HG03039 (cell line): ENCODE measurements around the gene HDAC5.
"Not testable (repeated sequence)": the region's sequence is repeated elsewhere in the genome, so short reads cannot be mapped to it uniquely, and the experiment has no call there.

Experiments
- ATAC-seq: cut with Tn5 transposase; IDR thresholded peaks from one replicate; pipeline ENCODE4 v1.9.1; 2021; ENCODE audit warnings: mild to moderate bottlenecking, moderate library complexity; ENCODE audit not compliant: unreplicated experiment

HDAC5 gene

DNA sequence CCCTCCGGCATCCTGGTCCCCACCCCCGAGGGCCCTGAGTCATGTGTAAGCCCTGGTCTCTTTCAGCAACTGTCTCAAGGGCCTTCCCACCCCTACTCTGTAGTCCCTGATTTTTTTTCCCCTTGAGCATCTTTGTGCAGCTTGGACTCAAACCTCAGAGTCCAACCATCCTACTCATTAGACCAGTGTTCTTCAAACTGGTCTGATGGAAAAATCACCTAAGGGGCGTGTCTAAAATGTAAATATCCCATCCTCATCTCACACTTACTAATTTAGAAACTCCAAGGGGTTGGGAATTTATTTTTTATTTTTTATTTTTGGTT, 52.3 kb downstream of the HDAC5 start:
- no peak for ATAC-seq

DNA sequence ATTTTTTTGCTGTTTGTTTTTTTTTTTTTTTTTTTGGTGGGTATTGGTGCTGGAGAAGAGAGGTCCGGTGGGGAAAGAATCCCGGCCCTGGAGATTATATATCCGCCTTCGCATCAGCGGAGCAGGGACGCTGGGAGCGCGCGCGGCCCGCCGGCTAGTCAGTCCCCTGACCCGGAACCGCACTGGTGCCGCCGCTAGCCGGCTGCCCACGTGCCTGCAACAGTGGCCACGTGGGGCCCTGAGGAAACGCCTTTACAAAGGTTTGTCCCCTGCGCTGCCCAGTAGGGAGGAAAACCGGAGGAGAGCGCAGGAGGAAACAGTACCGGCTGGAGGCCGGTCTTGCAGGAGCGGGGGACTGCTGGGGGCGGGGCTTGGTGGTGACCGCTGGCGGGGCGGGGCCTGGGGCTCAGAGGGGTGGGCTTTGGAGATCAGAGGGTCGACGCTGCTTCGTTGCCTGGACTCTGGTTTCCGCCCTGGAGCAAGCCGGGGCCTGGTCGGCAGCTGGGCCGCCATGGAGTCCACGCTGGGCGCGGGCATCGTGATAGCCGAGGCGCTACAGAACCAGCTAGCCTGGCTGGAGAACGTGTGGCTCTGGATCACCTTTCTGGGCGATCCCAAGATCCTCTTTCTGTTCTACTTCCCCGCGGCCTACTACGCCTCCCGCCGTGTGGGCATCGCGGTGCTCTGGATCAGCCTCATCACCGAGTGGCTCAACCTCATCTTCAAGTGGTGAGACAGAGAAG, 52.8 kb downstream of the HDAC5 start, which contains the start of gene G6PC3:
Gene G6PC3 (plus strand): TSS at position 281 of the 743 bp plus-strand sequence. CDS start 231 bp downstream, at position 512.
- ATAC-seq: peak; percentile 63

DNA sequence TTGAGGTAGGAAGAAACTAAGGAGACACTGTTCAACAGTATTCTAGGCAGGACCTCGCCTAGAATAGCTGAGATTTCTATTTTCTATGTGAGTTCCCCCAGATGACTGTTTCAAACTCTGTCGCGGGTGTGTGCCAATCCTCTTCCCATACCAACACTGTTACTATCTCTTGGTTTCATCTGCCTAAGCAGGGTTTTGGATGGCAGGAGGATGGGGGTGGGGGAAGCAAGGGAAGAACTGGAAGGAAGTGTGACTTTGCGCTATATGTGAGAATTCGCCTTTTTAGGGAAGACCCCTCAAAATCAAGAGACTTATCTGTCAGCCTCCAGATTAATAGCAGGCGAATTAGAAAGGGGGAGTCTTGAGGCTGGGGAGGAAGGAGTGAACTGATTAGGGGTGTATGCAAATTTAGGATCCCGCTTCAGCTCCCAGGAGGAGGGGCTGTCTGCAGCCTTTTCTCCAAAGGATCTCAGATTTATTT, 53.4 kb downstream of the HDAC5 start:
- no peak for ATAC-seq

DNA sequence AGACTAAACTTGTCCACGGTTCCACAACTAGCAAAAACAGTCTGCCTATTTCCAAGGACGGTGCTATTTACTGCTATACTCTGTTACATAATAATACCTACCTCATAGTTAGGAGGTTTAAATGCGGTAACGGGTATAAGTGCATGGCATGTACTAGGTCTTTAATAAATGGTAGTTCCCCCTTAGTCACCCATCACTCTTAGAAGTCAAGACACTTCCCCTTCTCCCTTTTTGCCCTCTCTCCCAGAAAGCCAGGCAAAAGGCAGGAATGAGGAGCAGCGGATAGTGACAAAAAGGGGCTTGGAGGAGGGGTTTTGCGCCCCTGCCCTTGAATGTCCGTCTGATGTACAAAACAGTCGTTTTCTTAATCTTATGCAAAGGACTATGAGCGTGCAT, 55.9 kb downstream of the HDAC5 start:
- no peak for ATAC-seq

DNA sequence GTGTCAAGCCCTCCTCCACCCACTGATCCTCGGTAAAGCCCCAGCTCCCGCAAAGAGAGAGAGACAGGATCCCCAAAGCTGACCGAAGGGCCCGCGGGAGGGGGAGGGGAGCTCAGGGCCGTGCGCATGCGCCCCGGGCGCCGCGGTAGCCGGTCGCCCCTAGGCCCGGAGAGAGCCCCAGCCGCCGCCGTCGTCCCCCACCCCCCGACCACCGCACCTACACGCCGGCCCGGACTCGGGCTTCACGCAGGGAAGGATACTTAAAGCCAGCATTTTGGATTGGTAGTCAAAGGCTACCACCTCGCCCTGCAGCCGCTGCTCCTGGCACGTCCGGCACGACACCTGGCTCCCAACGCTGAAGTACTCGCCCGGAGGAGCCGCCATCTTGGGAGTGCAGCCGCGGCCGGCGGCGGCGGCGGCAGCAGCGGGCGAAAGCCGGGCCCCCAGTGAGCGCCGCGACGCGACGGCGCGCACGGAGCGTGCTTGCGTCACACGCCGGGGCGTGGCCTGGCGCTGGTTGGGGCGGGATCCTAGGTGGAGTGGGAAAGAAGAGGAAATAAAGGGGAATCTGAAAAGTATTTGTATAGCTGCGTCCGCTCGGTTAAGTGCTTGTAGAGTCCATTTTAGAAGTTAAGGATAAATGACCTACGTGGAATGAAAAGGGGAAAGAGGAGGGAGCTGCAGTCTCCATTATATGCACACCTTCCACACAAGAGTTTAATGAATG, 57.1 kb downstream of the HDAC5 start, which contains the start of gene LSM12:
Gene LSM12 (minus strand): TSS at position 468 of the 727 bp plus-strand sequence. CDS start 84 bp downstream, at position 384.
- peak; percentile 62 for ATAC-seq

DNA sequence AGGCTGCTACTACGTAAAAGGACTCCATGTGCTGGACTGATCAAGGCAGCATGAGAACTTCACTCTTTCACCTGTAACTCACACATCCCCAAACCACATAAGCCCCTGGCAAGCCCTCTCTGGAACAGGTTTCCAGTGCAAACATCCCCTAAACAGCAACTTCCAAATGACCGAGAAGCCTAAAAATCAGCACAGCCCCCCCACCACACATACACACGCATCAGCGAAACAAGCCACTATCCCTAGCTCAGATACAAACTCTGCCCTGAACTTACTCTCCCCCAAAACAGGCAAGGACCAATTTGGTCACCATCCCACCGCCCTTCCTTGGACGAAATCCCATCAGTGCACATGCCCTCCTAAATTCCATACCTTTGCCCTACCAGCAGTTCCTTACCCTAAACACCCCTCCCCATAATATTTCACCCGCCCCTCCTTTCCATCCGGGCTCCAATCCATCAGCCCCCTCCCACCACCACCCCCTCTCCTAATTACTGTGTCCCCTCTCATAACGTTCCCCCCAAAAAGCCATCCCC, 57.7 kb downstream of the HDAC5 start:
- no peak for ATAC-seq

DNA sequence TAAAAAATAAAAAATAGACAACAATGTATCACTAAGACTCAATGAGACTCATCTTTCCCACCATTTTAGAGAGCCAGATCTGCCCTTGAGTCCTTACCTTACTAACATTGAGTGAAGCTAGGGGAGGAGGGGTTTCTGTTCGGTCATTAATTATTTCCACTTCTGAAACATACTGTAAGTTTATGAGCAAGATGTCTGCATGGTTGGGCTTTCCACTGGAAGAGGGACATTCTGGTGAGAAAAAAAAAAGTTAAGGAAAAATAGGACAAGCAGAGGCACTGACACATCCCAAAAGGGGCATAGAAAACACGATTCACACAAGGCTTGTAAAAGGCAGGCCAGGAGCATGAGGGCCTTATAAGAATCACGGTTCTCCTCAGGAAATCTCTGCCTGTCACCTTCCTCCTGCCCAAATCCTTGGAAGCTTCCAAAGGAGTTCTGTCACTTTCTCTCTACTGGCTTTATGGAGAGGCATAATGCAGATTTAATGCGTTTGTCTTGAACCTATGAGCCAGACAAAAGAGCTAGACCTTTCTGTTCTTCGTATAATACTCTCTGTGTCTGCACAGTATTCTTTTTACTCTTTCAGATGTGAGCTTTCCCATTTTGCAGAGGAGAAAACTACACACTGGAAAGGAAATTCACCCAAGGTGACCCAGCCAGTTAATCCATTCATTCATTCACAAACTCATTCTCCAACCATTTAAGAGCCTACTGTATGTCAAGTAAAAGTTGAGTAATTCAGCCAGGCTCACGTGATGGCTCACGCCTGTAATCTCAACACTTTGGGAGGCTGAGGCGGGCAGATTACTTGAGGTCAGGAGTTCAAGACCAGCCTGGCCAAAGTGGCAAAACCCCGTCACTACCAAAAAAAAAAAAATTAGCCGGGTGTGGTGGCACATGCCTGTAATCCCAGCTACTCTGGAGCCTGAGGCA, 59.5 kb downstream of the HDAC5 start:
- no peak for ATAC-seq

DNA sequence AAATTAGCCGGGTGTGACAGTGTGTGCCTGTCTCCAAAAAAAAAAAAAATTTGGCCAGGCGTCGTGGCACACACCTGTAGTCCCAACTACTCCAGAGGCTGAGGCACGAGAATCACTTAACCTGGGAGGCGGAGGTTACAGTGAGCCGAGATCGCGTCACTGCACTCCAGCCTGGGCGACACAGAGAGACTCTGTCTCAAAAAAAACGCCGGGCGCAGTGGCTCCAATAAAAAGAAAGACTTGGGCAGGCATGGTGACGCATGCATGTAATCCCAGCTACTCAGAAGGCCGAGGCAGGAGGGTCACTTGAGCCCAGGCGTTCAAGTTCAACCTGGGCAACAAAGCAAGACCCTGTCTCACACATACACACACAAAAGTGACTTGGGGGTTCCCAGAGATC, 60.6 kb downstream of the HDAC5 start:
- ATAC-seq: no peak

DNA sequence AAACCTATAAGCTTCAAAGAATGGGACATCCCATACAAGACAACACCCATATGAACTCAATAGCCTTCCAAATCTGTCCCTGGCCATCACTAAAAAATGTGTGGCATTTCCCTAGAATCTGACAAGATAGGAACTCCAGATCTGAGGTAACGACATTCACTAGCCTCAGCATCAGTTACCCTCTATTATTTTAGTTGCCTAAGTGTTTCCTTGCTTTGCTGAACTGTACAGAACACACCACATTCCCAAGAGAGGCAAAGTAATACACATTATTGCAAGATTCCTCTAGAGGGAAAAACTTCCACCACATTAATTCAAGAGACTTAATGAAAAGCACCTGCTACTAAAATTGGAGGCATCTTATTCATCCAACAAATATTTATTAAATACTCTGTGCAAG, 62.0 kb downstream of the HDAC5 start:
- ATAC-seq: no peak

DNA sequence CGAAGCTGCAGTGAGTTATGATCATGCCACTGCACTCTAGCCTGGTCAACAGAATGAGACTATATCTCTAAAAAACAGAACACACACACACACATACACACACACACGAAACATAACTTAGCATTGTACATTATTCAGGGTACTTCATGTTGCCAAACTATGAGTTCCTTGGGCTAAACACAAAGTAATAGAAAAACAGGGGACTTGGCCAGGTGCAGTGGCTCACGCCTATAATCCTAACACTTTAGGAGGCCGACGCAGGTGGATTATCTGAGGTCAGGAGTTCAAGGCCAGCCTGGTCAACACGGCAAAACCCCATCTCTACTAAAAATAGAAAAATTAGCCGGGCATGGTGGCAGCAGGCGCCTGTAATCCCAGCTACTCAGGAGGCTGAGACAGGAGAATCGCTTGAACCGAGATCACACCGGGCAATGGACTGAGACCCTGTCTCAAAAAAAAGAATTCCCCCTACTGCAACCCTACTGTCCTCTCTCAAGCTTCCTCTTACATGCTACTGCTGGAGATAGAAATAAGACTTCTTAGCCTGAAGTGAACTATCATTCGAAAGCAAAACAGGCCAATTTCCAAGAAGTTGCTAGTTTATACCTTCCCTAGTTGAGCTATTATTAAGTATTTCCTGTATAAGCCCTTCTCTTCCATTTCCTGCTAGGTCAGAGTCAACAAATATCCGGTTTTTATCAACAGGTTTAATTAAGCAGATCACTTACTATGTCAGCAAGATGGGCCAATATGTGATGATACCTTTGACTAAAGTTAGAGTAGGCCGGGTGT, 64.1 kb downstream of the HDAC5 start:
- no peak for ATAC-seq

DNA sequence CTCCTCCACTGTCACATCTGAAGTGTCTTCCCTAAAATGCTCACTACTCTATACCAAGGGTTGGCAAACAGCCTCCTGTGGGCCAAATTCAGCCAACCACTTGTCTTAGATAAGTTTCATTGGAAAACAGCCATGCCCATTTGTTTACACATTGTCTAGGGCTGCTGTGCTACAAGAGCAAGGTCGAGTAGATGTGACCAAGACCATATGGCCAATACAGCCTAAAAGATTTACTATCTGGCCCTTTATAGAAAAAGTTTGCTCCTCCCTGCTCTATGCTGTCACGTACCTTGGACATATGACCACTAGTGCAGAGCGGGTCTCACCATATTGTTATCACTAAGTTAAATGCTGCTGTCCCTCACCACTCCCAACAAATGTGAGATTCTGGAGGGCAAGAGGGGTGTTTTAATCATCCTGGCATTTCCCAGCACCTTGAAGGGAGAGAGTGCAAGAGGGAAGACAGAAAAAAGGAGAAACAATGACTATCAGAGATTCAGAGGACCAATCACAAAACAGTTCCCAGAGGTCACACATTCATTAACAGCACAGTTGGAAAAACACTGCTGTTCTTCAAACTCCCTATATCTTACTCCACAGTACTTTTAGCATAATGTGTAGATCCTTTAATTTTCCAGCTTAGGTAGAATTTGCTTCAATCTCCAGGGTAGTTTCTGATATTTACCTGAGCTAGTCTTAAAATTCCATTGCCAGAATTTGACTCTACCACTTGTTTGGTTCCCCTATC, 70.1 kb downstream of the HDAC5 start:
- ATAC-seq: no peak

DNA sequence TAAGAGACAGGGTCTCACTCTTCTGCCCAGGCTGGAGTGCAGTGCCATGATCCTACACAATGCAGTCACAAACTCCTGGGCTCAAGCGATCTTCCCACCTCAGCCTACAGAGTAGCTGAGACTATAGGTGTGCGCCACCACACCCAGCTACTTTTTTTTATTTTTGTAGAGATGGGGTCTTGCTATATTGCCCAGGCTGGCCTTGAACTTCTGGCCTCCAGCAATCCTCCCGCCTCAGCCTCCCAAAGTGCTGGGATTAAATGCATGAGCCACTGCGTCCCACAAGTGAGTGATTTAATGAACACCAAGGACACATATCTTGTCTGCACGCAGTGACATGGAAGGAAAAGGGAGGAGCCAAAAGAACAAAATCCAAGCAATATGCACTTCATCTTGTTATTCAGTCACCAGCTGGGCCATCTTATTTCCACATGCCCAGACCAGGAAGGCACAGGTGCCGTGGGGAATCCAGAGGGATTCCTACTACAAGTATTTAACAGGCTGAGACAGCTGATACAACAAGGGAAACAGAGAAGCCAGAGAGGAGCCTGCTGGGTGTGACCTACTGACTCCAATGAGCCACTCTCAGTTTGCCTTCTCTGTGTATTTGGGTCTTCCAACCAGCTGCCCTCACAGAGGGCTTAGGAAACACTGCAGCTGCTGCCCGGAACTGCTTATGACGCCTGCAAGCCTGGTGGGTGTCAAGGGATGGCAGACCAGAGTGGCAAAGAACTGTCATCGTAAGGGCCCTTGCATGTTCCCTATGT, 74.0 kb downstream of the HDAC5 start:
- no peak for ATAC-seq

DNA sequence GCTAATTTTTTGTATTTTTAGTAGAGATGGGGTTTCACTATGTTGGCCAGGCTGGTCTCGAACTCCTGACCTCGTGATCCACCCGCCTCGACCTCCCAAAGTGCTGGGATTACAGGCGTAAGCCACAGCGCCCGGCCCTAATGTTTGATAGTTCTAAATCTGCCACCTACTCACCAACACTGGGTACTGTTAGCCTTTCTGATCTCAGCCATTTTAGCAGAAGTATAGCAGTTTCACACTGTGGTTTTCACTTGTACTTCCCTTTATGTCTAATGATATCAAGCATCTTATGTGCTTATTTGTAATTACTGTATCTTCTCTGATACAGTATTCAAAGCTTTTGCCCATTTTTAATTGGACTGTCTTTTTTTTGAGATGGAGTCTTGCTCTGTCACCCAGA, 76.5 kb downstream of the HDAC5 start:
- ATAC-seq: not testable (repeated sequence)

DNA sequence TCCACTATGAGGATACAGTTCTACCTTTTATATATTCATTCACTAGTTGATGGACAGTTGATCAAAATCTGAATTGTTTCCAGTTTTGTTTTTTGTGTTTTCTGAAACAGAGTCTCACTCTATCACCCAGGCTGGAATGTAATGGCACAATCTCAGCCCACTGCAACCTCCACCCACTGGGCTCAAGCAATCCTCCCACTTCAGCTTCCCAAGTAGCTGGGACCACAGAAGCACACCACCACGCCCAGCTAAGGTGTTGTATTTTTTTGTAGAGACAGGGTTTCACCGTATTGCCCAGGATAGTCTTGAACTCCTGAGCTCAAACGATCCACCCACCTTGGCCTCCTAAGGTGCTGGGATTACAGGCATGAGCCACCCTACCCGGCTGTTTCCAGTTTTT, 78.0 kb downstream of the HDAC5 start:
- ATAC-seq: no peak

DNA sequence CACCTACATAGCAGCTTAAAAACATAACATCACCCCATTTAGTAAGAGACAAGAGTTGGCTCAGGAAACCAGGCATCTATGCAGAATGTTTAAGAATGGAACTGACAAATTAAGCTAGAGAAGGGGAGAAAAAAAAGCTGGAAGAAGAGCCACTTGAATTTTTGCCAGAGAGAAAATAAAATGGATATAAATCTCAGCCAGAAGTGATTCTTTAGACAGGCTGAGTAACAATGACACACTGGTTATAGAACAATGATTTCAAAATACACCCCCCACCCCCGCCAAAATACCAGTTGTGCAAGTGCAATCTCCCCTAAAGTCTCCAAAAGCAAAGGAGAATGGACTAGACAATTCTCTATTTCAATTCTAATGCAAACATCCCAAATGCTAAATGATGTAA, 79.4 kb downstream of the HDAC5 start:
- no peak for ATAC-seq

DNA sequence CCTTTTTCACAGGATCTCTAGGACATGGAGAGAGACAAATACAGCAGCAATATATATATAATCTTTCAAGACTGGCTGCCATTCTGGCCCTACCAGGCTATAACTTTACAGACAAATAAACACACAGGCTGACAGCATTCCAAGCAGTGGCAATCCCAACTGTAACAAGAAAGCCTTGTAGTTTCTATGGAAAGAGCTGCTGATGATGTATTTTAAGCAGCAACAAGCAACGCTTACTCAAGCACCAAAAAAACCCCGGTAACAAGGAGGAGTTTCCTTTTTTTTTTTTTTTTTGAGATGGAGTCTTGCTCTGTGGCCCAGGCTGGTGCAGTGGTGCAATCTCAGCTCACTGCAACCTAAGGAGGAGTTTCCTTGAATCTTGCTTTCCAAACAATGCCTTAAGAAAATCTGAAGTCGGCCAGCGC, 80.2 kb downstream of the HDAC5 start:
- ATAC-seq: no peak

DNA sequence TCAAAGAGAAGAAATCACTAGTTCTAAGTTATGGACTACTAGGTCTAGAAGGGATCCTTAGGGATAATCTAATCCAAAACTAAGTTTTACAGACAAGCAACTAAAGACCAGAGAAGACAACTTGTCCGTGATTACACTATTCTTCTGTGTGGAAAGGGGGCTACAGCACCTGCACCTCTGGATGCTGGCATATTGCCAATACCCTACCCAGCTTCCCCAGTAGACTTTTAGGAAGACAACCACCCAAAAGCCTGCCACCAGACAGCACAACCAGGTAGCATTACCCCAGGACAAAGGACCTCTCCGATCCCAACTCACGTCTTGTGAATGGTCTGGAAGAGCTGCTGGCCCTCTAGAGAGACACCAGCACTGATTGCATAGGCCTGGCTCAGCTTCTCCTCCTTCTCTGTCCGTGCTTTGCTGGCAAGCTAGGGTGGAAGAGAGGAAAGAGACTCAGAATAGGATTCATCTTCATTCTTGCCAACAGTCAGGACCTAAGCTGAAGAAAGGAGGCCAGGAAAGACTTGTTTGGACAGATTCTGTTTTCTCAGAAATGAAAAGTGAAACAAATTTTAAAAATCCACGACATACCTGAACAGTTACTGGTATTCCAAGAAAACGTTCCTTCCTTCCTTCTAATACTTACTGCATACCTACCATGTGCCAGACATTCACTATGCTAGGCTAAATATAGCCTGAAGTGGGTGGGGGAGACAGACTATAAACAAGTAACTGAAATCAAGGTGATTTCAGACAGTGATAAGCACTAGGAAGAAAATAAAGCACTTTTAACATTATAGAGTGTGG, 83.4 kb downstream of the HDAC5 start:
- ATAC-seq: no peak

DNA sequence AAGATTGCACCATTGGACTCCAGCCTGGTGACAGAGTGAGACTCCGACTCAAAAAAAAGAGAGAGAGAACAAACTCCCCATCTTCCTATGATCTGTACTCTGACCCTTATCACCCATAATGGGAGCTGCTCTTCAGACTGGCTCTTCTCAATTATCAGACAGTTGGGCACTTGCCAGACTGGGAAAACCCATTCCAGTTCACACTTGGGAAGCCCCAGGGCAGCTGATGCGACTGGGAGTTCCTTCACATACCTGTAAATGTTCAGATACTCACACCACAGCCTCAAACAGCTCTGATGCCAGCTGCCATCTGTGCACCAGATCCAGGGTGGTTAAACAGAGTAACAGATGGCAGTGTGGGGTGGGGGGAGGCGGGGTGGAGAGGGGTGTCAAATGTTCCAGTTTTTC, 84.8 kb downstream of the HDAC5 start:
- ATAC-seq: no peak
